ENCODE data around the gene CHMP1B.

The CHMP1B gene

GRCh38 chr18:11820697-11821096 is 30.5 kb upstream of the CHMP1B start:
- H3K27me3 Mint-ChIP-seq: no peaks in the 10 kb centered on the region
- no peak overlapping the region for H3K4me3 Mint-ChIP-seq
- no peaks in the 10 kb centered on the region for H3K4me1 Mint-ChIP-seq
- ATAC-seq (replicated peaks; ENCODE audit: extremely low read depth, poor library complexity, severe bottlenecking) (no peak), DNase-seq (ENCODE audit: low spot score in 2 of 2) (no peak)
- H3K9me3 Mint-ChIP-seq: no peaks in the 10 kb centered on the region
- no peak overlapping the region for H3K27ac Mint-ChIP-seq (ENCODE audit: low read depth)
- H3K36me3 Mint-ChIP-seq (ENCODE audit: insufficient read depth): no peaks in the 10 kb centered on the region

- Mint-ChIP-seq H3K36me3 (ENCODE audit: insufficient read depth) (no peaks in the 10 kb centered on the region), H3K27ac (ENCODE audit: low read depth) (no peak overlapping the region), H3K4me3 (no peak overlapping the region), H3K4me1 (no peaks in the 10 kb centered on the region), H3K9me3 (no peaks in the 10 kb centered on the region), H3K27me3 (peaks cover 2% of the 10 kb centered on the region)
- ATAC-seq (replicated peaks; ENCODE audit: extremely low read depth, poor library complexity, severe bottlenecking) (no peak), DNase-seq (ENCODE audit: low spot score in 2 of 2) (no peak)
Observed at GRCh38 chr18:11821208-11821607, 30.0 kb upstream of the CHMP1B start.

- Mint-ChIP-seq H3K36me3 (ENCODE audit: insufficient read depth) (no peaks in the 10 kb centered on the region), H3K4me1 (no peaks in the 10 kb centered on the region), H3K9me3 (no peaks in the 10 kb centered on the region), H3K27ac (ENCODE audit: low read depth) (no peak overlapping the region), H3K27me3 (peaks cover 7% of the 10 kb centered on the region), H3K4me3 (no peak overlapping the region)
- ATAC-seq (replicated peaks; ENCODE audit: extremely low read depth, poor library complexity, severe bottlenecking): no peak
- DNase-seq (ENCODE audit: low spot score in 2 of 2): no peak
Observed at GRCh38 chr18:11821643-11822237, 29.5 kb upstream of the CHMP1B start.

- Mint-ChIP-seq H3K4me1 (no peaks in the 10 kb centered on the region), H3K36me3 (ENCODE audit: insufficient read depth) (no peaks in the 10 kb centered on the region)
Observed at GRCh38 chr18:11823545-11823944, 27.7 kb upstream of the CHMP1B start.

GRCh38 chr18:11826836-11827235 is 24.4 kb upstream of the CHMP1B start:
- DNase-seq (ENCODE audit: low spot score in 2 of 2): no peak
- no peak overlapping the region for H3K4me3 Mint-ChIP-seq
- no peaks in the 10 kb centered on the region for H3K9me3 Mint-ChIP-seq
- H3K27ac Mint-ChIP-seq (ENCODE audit: low read depth): no peak overlapping the region
- peaks cover 6% of the 10 kb centered on the region for H3K4me1 Mint-ChIP-seq
- no peaks in the 10 kb centered on the region for H3K36me3 Mint-ChIP-seq (ENCODE audit: insufficient read depth)
- H3K27me3 Mint-ChIP-seq: peaks cover 10% of the 10 kb centered on the region
- ATAC-seq (replicated peaks; ENCODE audit: extremely low read depth, poor library complexity, severe bottlenecking): no peak

More at GRCh38 chr18:11823545-11823944, 27.7 kb upstream of the CHMP1B start:
- peaks cover 10% of the 10 kb centered on the region for H3K27me3 Mint-ChIP-seq
- DNase-seq (ENCODE audit: low spot score in 2 of 2) (no peak), ATAC-seq (replicated peaks; ENCODE audit: extremely low read depth, poor library complexity, severe bottlenecking) (no peak)
- H3K27ac Mint-ChIP-seq (ENCODE audit: low read depth): no peak overlapping the region
- no peak overlapping the region for H3K4me3 Mint-ChIP-seq
- H3K9me3 Mint-ChIP-seq: no peaks in the 10 kb centered on the region

DNA sequence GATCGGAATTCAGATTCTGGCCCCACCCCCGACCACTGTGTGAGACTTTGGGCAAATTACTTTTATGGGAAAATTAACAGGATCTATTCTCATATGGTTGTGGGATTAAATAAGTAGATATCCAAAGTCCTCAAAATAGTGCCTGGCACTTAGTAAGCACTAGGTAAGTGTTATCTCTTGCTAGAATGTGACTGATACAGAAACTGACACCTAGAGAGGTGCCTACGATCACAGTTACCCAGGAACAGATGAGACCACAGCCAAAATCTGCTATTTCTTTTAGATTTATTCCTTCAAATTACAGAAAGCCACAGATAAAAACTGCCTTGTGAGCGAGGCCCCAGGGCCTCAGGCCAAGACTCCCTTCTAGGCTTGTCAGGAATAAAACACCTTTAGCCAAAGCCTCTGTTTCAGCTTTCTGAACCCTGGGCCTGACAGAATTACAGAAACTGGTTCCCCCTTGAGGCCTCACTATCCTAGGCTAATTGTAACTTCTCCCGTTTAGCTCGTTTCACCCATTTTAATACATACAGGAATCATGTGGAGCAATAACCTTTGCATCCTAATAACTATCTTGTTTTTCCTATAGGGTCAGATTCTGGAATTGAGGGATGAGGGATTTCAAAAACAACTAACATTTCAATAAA is 22.3 kb upstream of the CHMP1B start:
- DNase-seq (ENCODE audit: low spot score in 2 of 2) (no peak), ATAC-seq (replicated peaks; ENCODE audit: extremely low read depth, poor library complexity, severe bottlenecking) (no peak)
- Mint-ChIP-seq H3K27me3 (peaks cover 16% of the 10 kb centered on the region), H3K9me3 (no peaks in the 10 kb centered on the region), H3K36me3 (ENCODE audit: insufficient read depth) (no peaks in the 10 kb centered on the region), H3K27ac (ENCODE audit: low read depth) (no peak overlapping the region), H3K4me1 (peaks cover 6% of the 10 kb centered on the region), H3K4me3 (no peak overlapping the region)

DNA sequence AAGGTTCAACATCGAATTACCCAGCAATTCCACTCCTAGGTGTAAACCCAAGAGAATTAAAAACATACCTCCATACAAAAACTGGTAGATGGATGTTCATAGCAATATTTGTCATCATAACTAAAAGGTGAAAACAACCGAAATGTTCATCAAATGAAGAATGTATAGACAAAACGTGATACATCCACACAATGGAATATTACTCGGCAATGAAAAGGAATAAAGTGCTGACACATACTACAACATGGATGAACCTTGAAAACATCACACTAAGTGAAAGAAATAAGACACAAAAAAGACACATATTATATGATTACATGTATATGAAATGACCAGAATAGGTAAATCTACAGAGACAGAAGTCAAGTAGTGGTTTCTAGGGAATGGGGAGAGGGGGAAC is 20.6 kb upstream of the CHMP1B start:
- peaks cover 16% of the 10 kb centered on the region for H3K27me3 Mint-ChIP-seq
- no peaks in the 10 kb centered on the region for H3K36me3 Mint-ChIP-seq (ENCODE audit: insufficient read depth)
- ATAC-seq (replicated peaks; ENCODE audit: extremely low read depth, poor library complexity, severe bottlenecking) (no peak), DNase-seq (ENCODE audit: low spot score in 2 of 2) (no peak)
- no peak overlapping the region for H3K4me3 Mint-ChIP-seq
- no peak overlapping the region for H3K27ac Mint-ChIP-seq (ENCODE audit: low read depth)
- H3K9me3 Mint-ChIP-seq: no peaks in the 10 kb centered on the region
- peaks cover 6% of the 10 kb centered on the region for H3K4me1 Mint-ChIP-seq

GRCh38 chr18:11831921-11832320 is 19.3 kb upstream of the CHMP1B start:
- H3K27ac Mint-ChIP-seq (ENCODE audit: low read depth): no peak overlapping the region
- H3K27me3 Mint-ChIP-seq: peaks cover 7% of the 10 kb centered on the region
- H3K36me3 Mint-ChIP-seq (ENCODE audit: insufficient read depth): no peaks in the 10 kb centered on the region
- ATAC-seq (replicated peaks; ENCODE audit: extremely low read depth, poor library complexity, severe bottlenecking) (no peak), DNase-seq (ENCODE audit: low spot score in 2 of 2) (no peak)
- peaks cover 6% of the 10 kb centered on the region for H3K4me1 Mint-ChIP-seq
- no peaks in the 10 kb centered on the region for H3K9me3 Mint-ChIP-seq
- no peak overlapping the region for H3K4me3 Mint-ChIP-seq

- no peaks in the 10 kb centered on the region for H3K9me3 Mint-ChIP-seq
- no peak overlapping the region for H3K4me3 Mint-ChIP-seq
- no peaks in the 10 kb centered on the region for H3K36me3 Mint-ChIP-seq (ENCODE audit: insufficient read depth)
- H3K4me1 Mint-ChIP-seq: no peaks in the 10 kb centered on the region
- no peak overlapping the region for H3K27ac Mint-ChIP-seq (ENCODE audit: low read depth)
- H3K27me3 Mint-ChIP-seq: peaks cover 6% of the 10 kb centered on the region
- DNase-seq (ENCODE audit: low spot score in 2 of 2) (no peak), ATAC-seq (replicated peaks; ENCODE audit: extremely low read depth, poor library complexity, severe bottlenecking) (no peak)
Observed at GRCh38 chr18:11834772-11835171, 16.4 kb upstream of the CHMP1B start.

- no peaks in the 10 kb centered on the region for H3K4me1 Mint-ChIP-seq
- no peak overlapping the region for H3K4me3 Mint-ChIP-seq
- H3K27me3 Mint-ChIP-seq: no peaks in the 10 kb centered on the region
- H3K27ac Mint-ChIP-seq (ENCODE audit: low read depth): no peak overlapping the region
- ATAC-seq (replicated peaks; ENCODE audit: extremely low read depth, poor library complexity, severe bottlenecking) (no peak), DNase-seq (ENCODE audit: low spot score in 2 of 2) (no peak)
- no peaks in the 10 kb centered on the region for H3K9me3 Mint-ChIP-seq
- no peaks in the 10 kb centered on the region for H3K36me3 Mint-ChIP-seq (ENCODE audit: insufficient read depth)
Observed at GRCh38 chr18:11839556-11839955, 11.7 kb upstream of the CHMP1B start.

- DNase-seq (ENCODE audit: low spot score in 2 of 2) (no peak), ATAC-seq (replicated peaks; ENCODE audit: extremely low read depth, poor library complexity, severe bottlenecking) (no peak)
- Mint-ChIP-seq H3K36me3 (ENCODE audit: insufficient read depth) (no peaks in the 10 kb centered on the region), H3K4me1 (no peaks in the 10 kb centered on the region), H3K4me3 (no peak overlapping the region), H3K9me3 (no peaks in the 10 kb centered on the region), H3K27me3 (no peaks in the 10 kb centered on the region), H3K27ac (ENCODE audit: low read depth) (no peak overlapping the region)
Observed at GRCh38 chr18:11840493-11840892, 10.7 kb upstream of the CHMP1B start.

DNA sequence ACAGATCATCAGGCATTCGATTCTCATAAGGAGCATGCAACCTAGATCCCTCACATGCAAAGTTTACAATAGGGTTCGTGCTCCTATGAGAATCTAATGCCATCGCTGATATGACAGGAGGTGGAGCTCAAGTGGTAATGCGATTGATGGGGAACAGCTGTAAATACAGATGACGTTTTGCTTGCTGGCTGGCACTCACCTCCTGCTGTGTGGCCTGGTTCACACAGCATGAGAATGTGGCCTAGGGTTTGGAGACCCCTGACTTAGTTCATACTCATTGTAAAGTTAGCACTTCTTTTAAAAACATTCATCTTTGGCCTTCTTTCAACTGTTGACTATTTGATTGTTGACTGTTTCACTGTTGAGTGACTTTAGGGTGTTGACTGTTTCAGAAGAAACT is 8.7 kb upstream of the CHMP1B start:
- no peak for DNase-seq (ENCODE audit: low spot score in 2 of 2)
- Mint-ChIP-seq H3K4me3 (no peak overlapping the region), H3K4me1 (no peaks in the 10 kb centered on the region), H3K9me3 (no peaks in the 10 kb centered on the region), H3K27me3 (no peaks in the 10 kb centered on the region), H3K36me3 (ENCODE audit: insufficient read depth) (no peaks in the 10 kb centered on the region), H3K27ac (ENCODE audit: low read depth) (no peak overlapping the region)
- no peak for ATAC-seq (replicated peaks; ENCODE audit: extremely low read depth, poor library complexity, severe bottlenecking)

- no peaks in the 10 kb centered on the region for H3K9me3 Mint-ChIP-seq
- ATAC-seq (replicated peaks; ENCODE audit: extremely low read depth, poor library complexity, severe bottlenecking) (no peak), DNase-seq (ENCODE audit: low spot score in 2 of 2) (no peak)
- H3K4me1 Mint-ChIP-seq: no peaks in the 10 kb centered on the region
- no peaks in the 10 kb centered on the region for H3K36me3 Mint-ChIP-seq (ENCODE audit: insufficient read depth)
- H3K27ac Mint-ChIP-seq (ENCODE audit: low read depth): no peak overlapping the region
- no peak overlapping the region for H3K4me3 Mint-ChIP-seq
- no peaks in the 10 kb centered on the region for H3K27me3 Mint-ChIP-seq
Observed at GRCh38 chr18:11844436-11844835, 6.8 kb upstream of the CHMP1B start.

Measured in central memory CD8-positive, alpha-beta T cell (primary cell).